Vagina (tissue), 2 donors: ENCODE results near the gene ZNF415.

Source experiments
- POLR2AphosphoS5 ChIP-seq, 2 donors: sonication (generic); formaldehyde crosslinking; IDR thresholded peaks; one replicate each; pipeline ENCODE4 v1.9.0; 2017; ENCODE audit warnings: antibody characterized with exemption in 2 of 2, mild to moderate bottlenecking in 2 of 2, low read depth in 1 of 2; ENCODE audit not compliant: insufficient read depth in 1 of 2
- TF ChIP-seq, protein P1 (sequence below), 3 experiments: fragments of 450-650 bp in 2 of 3; fragments of 200-600 bp in 1 of 3; sonication (generic) in 1 of 3; IDR thresholded peaks; one replicate each; pipeline ENCODE4 v1.5.1; 2017 to 2019; ENCODE audit warnings: antibody characterized with exemption in 3 of 3, mild to moderate bottlenecking in 2 of 3, moderate library complexity in 2 of 3

DNA sequence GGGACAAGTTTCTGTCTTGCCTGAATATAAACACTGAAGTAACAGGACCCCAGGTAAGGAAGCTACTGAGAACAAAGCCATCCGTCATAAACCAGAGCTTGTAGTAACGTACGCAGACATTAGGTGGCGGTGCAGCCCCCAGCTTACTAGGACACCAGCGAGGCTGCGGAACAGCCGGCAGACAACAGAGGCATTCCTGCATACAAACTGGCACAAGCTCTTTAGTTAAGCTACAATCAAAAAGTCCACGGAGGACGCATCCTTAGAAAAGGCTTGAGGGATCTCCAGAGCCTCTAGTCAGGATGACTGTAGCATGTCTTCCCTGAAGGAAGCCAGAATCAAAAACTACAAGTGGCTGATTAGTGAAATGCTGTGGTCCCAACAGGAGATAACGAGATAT lies 55.7 kb downstream of the ZNF415 start:
- no peak for TF ChIP-seq POLR2AphosphoS5 (IDR thresholded peaks at IDR 0.05; ENCODE audit: insufficient read depth in 1 of 2, low read depth in 1 of 2)
- TF ChIP-seq, protein P1, sequence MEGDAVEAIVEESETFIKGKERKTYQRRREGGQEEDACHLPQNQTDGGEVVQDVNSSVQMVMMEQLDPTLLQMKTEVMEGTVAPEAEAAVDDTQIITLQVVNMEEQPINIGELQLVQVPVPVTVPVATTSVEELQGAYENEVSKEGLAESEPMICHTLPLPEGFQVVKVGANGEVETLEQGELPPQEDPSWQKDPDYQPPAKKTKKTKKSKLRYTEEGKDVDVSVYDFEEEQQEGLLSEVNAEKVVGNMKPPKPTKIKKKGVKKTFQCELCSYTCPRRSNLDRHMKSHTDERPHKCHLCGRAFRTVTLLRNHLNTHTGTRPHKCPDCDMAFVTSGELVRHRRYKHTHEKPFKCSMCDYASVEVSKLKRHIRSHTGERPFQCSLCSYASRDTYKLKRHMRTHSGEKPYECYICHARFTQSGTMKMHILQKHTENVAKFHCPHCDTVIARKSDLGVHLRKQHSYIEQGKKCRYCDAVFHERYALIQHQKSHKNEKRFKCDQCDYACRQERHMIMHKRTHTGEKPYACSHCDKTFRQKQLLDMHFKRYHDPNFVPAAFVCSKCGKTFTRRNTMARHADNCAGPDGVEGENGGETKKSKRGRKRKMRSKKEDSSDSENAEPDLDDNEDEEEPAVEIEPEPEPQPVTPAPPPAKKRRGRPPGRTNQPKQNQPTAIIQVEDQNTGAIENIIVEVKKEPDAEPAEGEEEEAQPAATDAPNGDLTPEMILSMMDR (IDR thresholded peaks at IDR 0.05), result peak in 1 of 3 experiments; percentile 12
